Gastrocnemius medialis (tissue), 4 donors: ENCODE results near the gene BOLA2B. TPM values are rescaled to one million over a fixed set of nuclear protein-coding genes. Genes with fewer than 3 reads are reported as not detected.

Experiments
- ATAC-seq, 2 donors: fragments of 150-250 bp; one replicate each; pipeline ENCODE4 v1.9.1; 2016
- DNase-seq, 2 donors: peaks; one replicate each; pipeline ENCODE4 v3.0.0-alpha.2; 2019
- H3K27ac ChIP-seq, 4 donors: fragments of 200-600 bp; sonication (generic); 1 replicate in 1 of 4; 2 replicates in 3 of 4; pipeline ENCODE4 v1.5.1; 2016 to 2018; ENCODE audit warnings: mild to moderate bottlenecking in 2 of 4, moderate library complexity in 1 of 4
- H3K27me3 ChIP-seq, 3 donors: fragments of 200-600 bp; sonication (generic) in 2 of 3; 1 replicate in 1 of 3; 2 replicates in 2 of 3; pipeline versions ENCODE4 v1.5.1 to v1.6.0; 2016 to 2019; ENCODE audit warnings: mild to moderate bottlenecking in 1 of 3, moderate library complexity in 1 of 3
- H3K36me3 ChIP-seq, 2 donors: fragments of 200-600 bp; sonication (generic) in 1 of 2; one replicate each; pipeline ENCODE4 v1.5.1; 2017 to 2018
- H3K4me1 ChIP-seq, 2 donors: fragments of 200-600 bp; sonication (generic) in 1 of 2; one replicate each; pipeline ENCODE4 v1.5.1; 2016 to 2017; ENCODE audit warnings: mild to moderate bottlenecking in 2 of 2
- H3K4me3 ChIP-seq, 4 donors: fragments of 200-600 bp; sonication (generic) in 3 of 4; 1 replicate in 1 of 4; 2 replicates in 3 of 4; pipeline ENCODE4 v1.5.1; 2016 to 2019; ENCODE audit warnings: mild to moderate bottlenecking in 2 of 4
- H3K9me3 ChIP-seq, 3 donors: fragments of 200-600 bp; sonication (generic) in 2 of 3; 1 replicate in 1 of 3; 2 replicates in 2 of 3; pipeline ENCODE4 v1.5.1; 2016 to 2019
- POLR2A ChIP-seq, 2 donors: fragments of 450-650 bp; IDR thresholded peaks; one replicate each; pipeline ENCODE4 v1.6.1; 2017; ENCODE audit warnings: antibody characterized with exemption in 2 of 2, mild to moderate bottlenecking in 2 of 2, moderate library complexity in 2 of 2
- in situ Hi-C, 4 donors: fragments of 200-750 bp; cut with MboI; loops; one replicate each; pipeline versions ENCODE4 v1.15.0 to v1.8.0; 2017; ENCODE audit warnings: low sequenced_read_pairs in 4 of 4
- intact Hi-C: fragments of 100-400 bp; cut with DNase I; formaldehyde crosslinking; loops from one replicate; pipeline ENCODE4 v1.15.1; 2023; ENCODE audit warnings: low total_unique reads
- total RNA-seq, 4 donors: library from RNA; depleted of rRNA; stranded (reverse); fragments of >200 nt; gene quantifications; one replicate each; pipeline versions ENCODE4 v1.1.0 to v1.2.3, GENCODE V29; 2016
- TF ChIP-seq, protein P1 (sequence below), 5 experiments: fragments of 450-650 bp in 3 of 5; fragments of 200-600 bp in 2 of 5; sonication (generic) in 2 of 5; IDR thresholded peaks in 4 of 5; conservative IDR thresholded peaks in 1 of 5; 1 replicate in 4 of 5; 2 replicates in 1 of 5; pipeline ENCODE4 v1.5.1; 2016 to 2019; ENCODE audit warnings: antibody characterized with exemption in 5 of 5, mild to moderate bottlenecking in 3 of 5, moderate library complexity in 3 of 5

The BOLA2B gene
- total RNA-seq, 4 donors from 2014 or later: 96.7 to 228 (median 140) TPM

DNA sequence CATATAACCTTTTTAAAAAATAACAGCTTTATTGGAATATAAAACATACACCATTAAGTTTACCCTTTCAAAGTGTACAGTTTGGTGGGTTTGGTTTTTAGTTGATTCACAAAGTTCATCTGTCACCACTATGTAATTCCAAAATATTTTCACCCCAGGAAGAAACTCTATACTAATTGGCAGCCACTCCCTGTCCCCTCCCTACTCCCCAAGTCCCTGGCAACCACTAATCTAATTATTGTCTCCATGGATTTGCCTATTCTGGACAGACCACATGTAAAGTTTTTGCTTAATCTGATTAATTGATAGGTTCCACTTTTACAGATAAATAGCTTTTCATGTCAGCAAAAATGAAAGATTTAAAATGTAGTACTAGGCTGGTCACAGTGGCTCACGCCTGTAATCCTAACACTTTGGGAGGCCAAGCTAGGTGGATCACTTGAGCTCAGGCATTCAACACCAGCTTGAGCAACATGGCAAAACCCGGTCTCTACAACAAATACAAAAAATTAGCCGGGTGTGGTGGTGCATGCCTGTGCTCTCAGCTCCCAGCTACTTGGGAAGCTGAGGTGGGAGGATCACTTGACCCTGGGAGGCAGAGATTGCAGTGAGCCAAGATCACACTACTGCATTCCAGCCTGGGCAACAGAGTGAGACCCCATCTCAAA, 45.5 kb downstream of the BOLA2B start:
- H3K4me1 ChIP-seq: no peaks in the 10 kb centered on the region
- no peaks in the 10 kb centered on the region for H3K9me3 ChIP-seq
- H3K27me3 ChIP-seq: peaks cover 0 to 4% (median 0%) of the 10 kb centered on the region in 3 donors
- intact Hi-C loops: no loop called here
- no peak overlapping the region for H3K27ac ChIP-seq
- in situ Hi-C loops: no loop called here
- no peak for DNase-seq
- no peak for TF ChIP-seq POLR2A (IDR thresholded peaks at IDR 0.05)
- TF ChIP-seq, protein P1, sequence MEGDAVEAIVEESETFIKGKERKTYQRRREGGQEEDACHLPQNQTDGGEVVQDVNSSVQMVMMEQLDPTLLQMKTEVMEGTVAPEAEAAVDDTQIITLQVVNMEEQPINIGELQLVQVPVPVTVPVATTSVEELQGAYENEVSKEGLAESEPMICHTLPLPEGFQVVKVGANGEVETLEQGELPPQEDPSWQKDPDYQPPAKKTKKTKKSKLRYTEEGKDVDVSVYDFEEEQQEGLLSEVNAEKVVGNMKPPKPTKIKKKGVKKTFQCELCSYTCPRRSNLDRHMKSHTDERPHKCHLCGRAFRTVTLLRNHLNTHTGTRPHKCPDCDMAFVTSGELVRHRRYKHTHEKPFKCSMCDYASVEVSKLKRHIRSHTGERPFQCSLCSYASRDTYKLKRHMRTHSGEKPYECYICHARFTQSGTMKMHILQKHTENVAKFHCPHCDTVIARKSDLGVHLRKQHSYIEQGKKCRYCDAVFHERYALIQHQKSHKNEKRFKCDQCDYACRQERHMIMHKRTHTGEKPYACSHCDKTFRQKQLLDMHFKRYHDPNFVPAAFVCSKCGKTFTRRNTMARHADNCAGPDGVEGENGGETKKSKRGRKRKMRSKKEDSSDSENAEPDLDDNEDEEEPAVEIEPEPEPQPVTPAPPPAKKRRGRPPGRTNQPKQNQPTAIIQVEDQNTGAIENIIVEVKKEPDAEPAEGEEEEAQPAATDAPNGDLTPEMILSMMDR (IDR thresholded peaks at IDR 0.05 in 4 of 5, conservative IDR thresholded peaks at IDR 0.05 in 1 of 5): no peak
- no peak for ATAC-seq
- H3K36me3 ChIP-seq: no peaks in the 10 kb centered on the region
- no peak overlapping the region for H3K4me3 ChIP-seq

DNA sequence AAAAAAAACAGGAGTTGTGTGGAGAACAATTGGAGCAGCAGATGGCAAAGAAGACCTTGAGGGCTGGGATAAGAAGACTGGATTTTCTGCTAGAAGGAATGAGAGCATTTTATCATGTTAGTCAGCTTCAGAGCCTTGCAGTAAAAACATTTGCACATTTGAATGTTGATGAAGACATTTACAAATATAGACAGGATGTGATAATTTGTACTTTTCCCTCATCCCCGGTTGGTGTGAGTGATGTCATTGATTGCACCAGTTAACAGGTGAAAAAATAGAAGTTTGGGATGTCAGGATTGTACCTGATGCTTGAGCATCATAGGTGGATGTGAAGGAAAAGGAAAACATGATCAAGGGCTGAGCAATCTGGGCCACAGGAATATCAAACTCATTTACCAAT, 47.8 kb downstream of the BOLA2B start:
- no peak for ATAC-seq
- intact Hi-C loops: no loop called here
- H3K27me3 ChIP-seq: peaks cover 0 to 4% (median 0%) of the 10 kb centered on the region in 3 donors
- H3K4me1 ChIP-seq: no peaks in the 10 kb centered on the region
- no peak overlapping the region for H3K27ac ChIP-seq
- H3K36me3 ChIP-seq: no peaks in the 10 kb centered on the region
- H3K9me3 ChIP-seq: no peaks in the 10 kb centered on the region
- no peak for TF ChIP-seq POLR2A (IDR thresholded peaks at IDR 0.05)
- TF ChIP-seq, protein P1 (IDR thresholded peaks at IDR 0.05 in 4 of 5, conservative IDR thresholded peaks at IDR 0.05 in 1 of 5): no peak
- no peak overlapping the region for H3K4me3 ChIP-seq
- in situ Hi-C loops: no loop called here
- no peak for DNase-seq

DNA sequence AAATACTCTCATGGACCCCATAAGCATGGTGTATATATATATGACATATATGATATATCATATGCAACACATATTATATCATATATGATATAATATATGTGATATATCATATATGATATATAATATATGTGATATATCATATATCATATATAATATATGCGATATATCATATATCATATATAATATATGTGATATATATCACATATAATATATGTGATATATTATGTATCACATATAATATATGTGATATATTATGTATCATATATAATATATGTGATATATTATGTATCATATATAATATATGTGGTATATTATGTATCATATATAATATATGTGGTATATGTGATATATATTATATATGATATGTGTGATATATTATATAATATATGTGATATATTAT, 48.5 kb downstream of the BOLA2B start:
- Histone ChIP-seq H3K4me3 (no peak overlapping the region), H3K27ac (no peak overlapping the region), H3K36me3 (no peaks in the 10 kb centered on the region), H3K27me3 (peaks cover 0 to 4% (median 0%) of the 10 kb centered on the region in 3 donors), H3K4me1 (no peaks in the 10 kb centered on the region), H3K9me3 (no peaks in the 10 kb centered on the region)
- in situ Hi-C loops (no loop called here), intact Hi-C loops (no loop called here)
- no peak for DNase-seq
- TF ChIP-seq, protein P1 (IDR thresholded peaks at IDR 0.05 in 4 of 5, conservative IDR thresholded peaks at IDR 0.05 in 1 of 5): no peak
- TF ChIP-seq POLR2A (IDR thresholded peaks at IDR 0.05): no peak
- no peak for ATAC-seq

DNA sequence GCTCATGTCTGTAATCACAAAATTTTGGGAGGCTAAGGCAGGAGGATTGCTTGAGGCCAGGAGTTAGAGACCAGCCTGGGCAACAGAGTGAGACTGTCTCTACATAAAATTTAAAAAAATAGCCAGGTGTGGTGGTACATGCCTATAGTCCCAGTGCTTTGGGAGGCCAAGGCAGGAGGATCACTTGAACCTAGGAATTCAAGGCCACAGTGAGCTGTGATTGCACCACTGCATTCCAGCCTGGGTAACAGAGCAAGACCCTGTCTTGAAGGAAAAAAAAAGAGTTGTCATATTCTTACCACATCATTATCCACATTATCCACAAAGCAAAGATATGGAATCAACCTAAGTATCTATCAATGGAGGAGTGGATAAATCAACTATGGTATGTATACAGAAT, 49.4 kb downstream of the BOLA2B start:
- intact Hi-C loops: no loop called here
- Histone ChIP-seq H3K27me3 (no peaks in the 10 kb centered on the region), H3K9me3 (no peaks in the 10 kb centered on the region), H3K36me3 (no peaks in the 10 kb centered on the region), H3K27ac (no peak overlapping the region), H3K4me1 (no peaks in the 10 kb centered on the region), H3K4me3 (no peak overlapping the region)
- DNase-seq (no peak), ATAC-seq (no peak)
- in situ Hi-C loops: no loop called here
- TF ChIP-seq, protein P1 (IDR thresholded peaks at IDR 0.05 in 4 of 5, conservative IDR thresholded peaks at IDR 0.05 in 1 of 5): no peak
- TF ChIP-seq POLR2A (IDR thresholded peaks at IDR 0.05): no peak

DNA sequence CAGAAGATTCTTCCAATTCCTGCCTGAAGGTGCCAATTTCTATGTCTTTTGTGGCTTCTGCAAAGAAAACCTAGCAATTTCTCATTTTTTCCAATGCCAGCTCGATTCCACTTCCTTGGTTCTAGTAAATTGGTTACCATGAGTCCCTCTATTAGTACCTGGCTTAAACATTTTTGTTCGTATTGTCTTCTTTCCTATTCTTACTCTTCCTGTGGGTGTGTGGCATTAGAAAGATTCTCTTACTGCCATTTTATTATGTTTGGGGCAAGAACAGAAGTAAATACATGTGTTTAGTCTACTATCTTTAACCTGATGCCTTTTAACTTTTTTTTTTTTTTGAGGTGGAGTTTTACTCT, 50.1 kb downstream of the BOLA2B start:
- H3K9me3 ChIP-seq: no peaks in the 10 kb centered on the region
- no peak for ATAC-seq
- in situ Hi-C loops: no loop called here
- DNase-seq: no peak
- no peak overlapping the region for H3K27ac ChIP-seq
- no peaks in the 10 kb centered on the region for H3K27me3 ChIP-seq
- no peaks in the 10 kb centered on the region for H3K36me3 ChIP-seq
- no peak overlapping the region for H3K4me3 ChIP-seq
- intact Hi-C loops: no loop called here
- TF ChIP-seq, protein P1 (IDR thresholded peaks at IDR 0.05 in 4 of 5, conservative IDR thresholded peaks at IDR 0.05 in 1 of 5): no peak
- no peak for TF ChIP-seq POLR2A (IDR thresholded peaks at IDR 0.05)
- H3K4me1 ChIP-seq: no peaks in the 10 kb centered on the region
